ENCODE measurements around the gene CNN2. TPM values are rescaled to one million over a fixed set of nuclear protein-coding genes. Genes with fewer than 3 reads are reported as not detected.

The CNN2 gene
- total RNA-seq, 2 donors from 2014 or later: 82.9 to 101 TPM

GRCh38 chr19:1042689-1043511, 16.5 kb downstream of the CNN2 start:
- TF ChIP-seq, protein P1, sequence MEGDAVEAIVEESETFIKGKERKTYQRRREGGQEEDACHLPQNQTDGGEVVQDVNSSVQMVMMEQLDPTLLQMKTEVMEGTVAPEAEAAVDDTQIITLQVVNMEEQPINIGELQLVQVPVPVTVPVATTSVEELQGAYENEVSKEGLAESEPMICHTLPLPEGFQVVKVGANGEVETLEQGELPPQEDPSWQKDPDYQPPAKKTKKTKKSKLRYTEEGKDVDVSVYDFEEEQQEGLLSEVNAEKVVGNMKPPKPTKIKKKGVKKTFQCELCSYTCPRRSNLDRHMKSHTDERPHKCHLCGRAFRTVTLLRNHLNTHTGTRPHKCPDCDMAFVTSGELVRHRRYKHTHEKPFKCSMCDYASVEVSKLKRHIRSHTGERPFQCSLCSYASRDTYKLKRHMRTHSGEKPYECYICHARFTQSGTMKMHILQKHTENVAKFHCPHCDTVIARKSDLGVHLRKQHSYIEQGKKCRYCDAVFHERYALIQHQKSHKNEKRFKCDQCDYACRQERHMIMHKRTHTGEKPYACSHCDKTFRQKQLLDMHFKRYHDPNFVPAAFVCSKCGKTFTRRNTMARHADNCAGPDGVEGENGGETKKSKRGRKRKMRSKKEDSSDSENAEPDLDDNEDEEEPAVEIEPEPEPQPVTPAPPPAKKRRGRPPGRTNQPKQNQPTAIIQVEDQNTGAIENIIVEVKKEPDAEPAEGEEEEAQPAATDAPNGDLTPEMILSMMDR (IDR thresholded peaks at IDR 0.05): no peak
- TF ChIP-seq POLR2A (IDR thresholded peaks at IDR 0.05) (no peak), POLR2AphosphoS5 (IDR thresholded peaks at IDR 0.05) (no peak)
- 73% methylated on average over 23 of the region's 23 CpGs for WGBS
- Histone ChIP-seq H3K4me1 (replicated peaks) (peaks cover 3% of the 10 kb centered on the region), H3K27me3 (replicated peaks; ENCODE audit: insufficient read depth) (no peaks in the 10 kb centered on the region), H3K36me3 (no peaks in the 10 kb centered on the region), H3K27ac (no peak overlapping the region), H3K9me3 (no peaks in the 10 kb centered on the region), H3K4me3 (no peak overlapping the region)
- no peak for DNase-seq (ENCODE audit: low spot score)
- intact Hi-C loops (cut with DNase I): no loop called here

DNA sequence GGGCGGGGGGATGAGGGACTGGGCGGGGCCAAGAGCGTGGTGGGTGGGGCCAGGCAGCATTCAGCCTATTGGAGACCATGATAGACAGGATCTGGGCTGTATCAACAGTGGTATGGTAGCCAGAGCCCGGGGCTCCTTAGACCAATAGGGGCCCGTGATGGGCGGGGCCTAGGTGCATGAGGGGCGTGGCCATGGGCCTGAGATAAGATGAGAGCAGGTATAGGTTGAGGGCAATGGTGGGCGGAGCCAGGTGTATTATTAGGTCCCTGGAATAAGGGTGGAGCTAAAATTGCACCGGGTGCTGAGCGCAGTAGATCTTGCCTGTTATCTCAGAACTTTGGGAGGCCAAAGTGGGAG, 18.8 kb downstream of the CNN2 start:
- Histone ChIP-seq H3K27me3 (replicated peaks; ENCODE audit: insufficient read depth) (no peaks in the 10 kb centered on the region), H3K27ac (no peak overlapping the region), H3K4me3 (no peak overlapping the region), H3K4me1 (replicated peaks) (no peaks in the 10 kb centered on the region), H3K36me3 (no peaks in the 10 kb centered on the region), H3K9me3 (no peaks in the 10 kb centered on the region)
- intact Hi-C loops (cut with DNase I): no loop called here
- 84% methylated on average over 10 of the region's 10 CpGs for WGBS
- TF ChIP-seq POLR2A (IDR thresholded peaks at IDR 0.05) (no peak), POLR2AphosphoS5 (IDR thresholded peaks at IDR 0.05) (no peak)
- TF ChIP-seq, protein P1 (IDR thresholded peaks at IDR 0.05): no peak
- no peak for DNase-seq (ENCODE audit: low spot score)

GRCh38 chr19:1046117-1046626, 19.8 kb downstream of the CNN2 start:
- Histone ChIP-seq H3K4me3 (no peak overlapping the region), H3K4me1 (replicated peaks) (no peaks in the 10 kb centered on the region), H3K9me3 (no peaks in the 10 kb centered on the region), H3K27ac (no peak overlapping the region), H3K36me3 (no peaks in the 10 kb centered on the region), H3K27me3 (replicated peaks; ENCODE audit: insufficient read depth) (no peaks in the 10 kb centered on the region)
- DNase-seq (ENCODE audit: low spot score): no peak
- 92% methylated on average over 24 of the region's 33 CpGs for WGBS
- TF ChIP-seq POLR2A (IDR thresholded peaks at IDR 0.05): no peak
- TF ChIP-seq POLR2AphosphoS5 (IDR thresholded peaks at IDR 0.05): no peak
- TF ChIP-seq, protein P1 (IDR thresholded peaks at IDR 0.05): no peak
- intact Hi-C loops (cut with DNase I): no loop called here

DNA sequence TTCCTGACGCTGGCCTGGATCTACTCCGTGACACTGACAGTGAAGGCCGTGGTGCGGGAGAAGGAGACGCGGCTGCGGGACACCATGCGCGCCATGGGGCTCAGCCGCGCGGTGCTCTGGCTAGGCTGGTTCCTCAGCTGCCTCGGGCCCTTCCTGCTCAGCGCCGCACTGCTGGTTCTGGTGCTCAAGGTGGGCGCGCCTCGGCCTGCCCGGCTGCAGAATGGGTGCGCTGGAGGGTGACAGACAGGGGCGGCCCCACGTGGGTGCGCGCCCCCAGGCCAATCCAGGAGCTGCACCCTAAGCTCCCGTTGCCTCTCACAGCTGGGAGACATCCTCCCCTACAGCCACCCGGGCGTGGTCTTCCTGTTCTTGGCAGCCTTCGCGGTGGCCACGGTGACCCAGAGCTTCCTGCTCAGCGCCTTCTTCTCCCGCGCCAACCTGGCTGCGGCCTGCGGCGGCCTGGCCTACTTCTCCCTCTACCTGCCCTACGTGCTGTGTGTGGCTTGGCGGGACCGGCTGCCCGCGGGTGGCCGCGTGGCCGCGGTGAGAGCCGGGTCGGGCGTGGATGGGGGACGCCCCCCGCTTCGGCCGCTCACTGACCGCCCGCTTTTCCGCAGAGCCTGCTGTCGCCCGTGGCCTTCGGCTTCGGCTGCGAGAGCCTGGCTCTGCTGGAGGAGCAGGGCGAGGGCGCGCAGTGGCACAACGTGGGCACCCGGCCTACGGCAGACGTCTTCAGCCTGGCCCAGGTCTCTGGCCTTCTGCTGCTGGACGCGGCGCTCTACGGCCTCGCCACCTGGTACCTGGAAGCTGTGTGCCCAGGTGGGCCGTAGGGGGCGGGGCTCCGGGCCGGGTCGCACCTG, 20.7 kb downstream of the CNN2 start:
- Histone ChIP-seq H3K27me3 (replicated peaks; ENCODE audit: insufficient read depth) (no peaks in the 10 kb centered on the region), H3K4me1 (replicated peaks) (no peaks in the 10 kb centered on the region), H3K27ac (no peak overlapping the region), H3K36me3 (no peaks in the 10 kb centered on the region), H3K9me3 (no peaks in the 10 kb centered on the region), H3K4me3 (no peak overlapping the region)
- 93% methylated on average over 70 of the region's 77 CpGs for WGBS
- intact Hi-C loops (cut with DNase I): no loop called here
- no peak for DNase-seq (ENCODE audit: low spot score)
- TF ChIP-seq POLR2AphosphoS5 (IDR thresholded peaks at IDR 0.05) (no peak), POLR2A (IDR thresholded peaks at IDR 0.05) (no peak)
- TF ChIP-seq, protein P1 (IDR thresholded peaks at IDR 0.05): no peak
